D721Med (cell line): ENCODE results near the gene ERC2.

Experiments
- DNase-seq: peaks from one replicate; pipeline ENCODE4 v3.0.0; 2011; ENCODE audit warnings: low spot score; ENCODE audit not compliant: insufficient read length
- FAIRE-seq: peaks from 2 replicates; lab custom pipeline; 2011; peaks lifted over from hg19 to GRCh38; lab: Jason Lieb, UNC
- TF ChIP-seq, protein P1 (sequence below): IDR thresholded peaks from 2 replicates; pipeline ENCODE4 v1.5.1; 2012; ENCODE audit warnings: mild to moderate bottlenecking, control low read depth; ENCODE audit not compliant: insufficient read depth; ENCODE audit errors: missing control alignments

ERC2 gene

DNA sequence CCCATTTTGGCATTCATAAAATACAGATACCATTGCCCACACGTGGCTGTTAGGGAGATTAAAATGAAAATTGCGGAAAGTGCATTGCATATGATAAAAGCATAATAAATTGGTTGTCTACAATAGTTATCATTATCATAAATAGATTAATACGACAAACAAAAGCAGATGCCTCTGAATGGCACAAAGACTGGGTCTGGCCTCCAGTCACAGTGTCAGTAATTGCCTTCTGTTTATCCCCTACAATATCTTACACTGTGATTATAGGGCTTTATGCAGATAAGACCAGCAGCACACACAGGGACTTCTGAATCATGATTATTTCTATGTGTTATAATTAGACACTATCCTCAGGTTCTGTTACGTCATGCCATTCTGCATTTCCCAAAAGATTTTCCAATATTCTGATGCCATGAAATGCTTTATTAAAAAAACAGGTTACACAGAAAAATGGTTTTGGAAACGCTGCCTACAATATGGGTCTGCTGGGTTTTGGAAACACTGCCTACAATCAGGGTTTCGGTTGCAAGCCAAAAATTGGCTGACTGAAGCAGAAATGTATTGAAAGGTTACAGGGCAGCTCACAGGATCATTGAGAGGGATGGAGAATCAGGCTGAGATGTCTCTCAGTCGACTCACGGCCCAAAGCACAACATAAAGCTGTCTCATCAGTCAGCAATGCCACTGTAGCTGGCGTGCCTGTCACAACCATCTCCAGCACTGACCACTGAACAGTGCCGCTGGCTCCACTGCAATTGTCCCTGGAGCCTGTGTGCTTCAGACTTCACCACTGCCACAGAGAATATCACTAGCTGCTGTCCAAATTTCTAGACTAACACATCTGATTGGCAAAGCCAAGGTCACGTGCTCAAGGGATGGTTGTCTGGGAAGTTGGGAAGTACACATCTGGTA, 248.1 kb downstream of the ERC2 start:
- DNase-seq = no peak
- TF ChIP-seq, protein P1, sequence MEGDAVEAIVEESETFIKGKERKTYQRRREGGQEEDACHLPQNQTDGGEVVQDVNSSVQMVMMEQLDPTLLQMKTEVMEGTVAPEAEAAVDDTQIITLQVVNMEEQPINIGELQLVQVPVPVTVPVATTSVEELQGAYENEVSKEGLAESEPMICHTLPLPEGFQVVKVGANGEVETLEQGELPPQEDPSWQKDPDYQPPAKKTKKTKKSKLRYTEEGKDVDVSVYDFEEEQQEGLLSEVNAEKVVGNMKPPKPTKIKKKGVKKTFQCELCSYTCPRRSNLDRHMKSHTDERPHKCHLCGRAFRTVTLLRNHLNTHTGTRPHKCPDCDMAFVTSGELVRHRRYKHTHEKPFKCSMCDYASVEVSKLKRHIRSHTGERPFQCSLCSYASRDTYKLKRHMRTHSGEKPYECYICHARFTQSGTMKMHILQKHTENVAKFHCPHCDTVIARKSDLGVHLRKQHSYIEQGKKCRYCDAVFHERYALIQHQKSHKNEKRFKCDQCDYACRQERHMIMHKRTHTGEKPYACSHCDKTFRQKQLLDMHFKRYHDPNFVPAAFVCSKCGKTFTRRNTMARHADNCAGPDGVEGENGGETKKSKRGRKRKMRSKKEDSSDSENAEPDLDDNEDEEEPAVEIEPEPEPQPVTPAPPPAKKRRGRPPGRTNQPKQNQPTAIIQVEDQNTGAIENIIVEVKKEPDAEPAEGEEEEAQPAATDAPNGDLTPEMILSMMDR = no peak
- peak; percentile 58 for FAIRE-seq

DNA sequence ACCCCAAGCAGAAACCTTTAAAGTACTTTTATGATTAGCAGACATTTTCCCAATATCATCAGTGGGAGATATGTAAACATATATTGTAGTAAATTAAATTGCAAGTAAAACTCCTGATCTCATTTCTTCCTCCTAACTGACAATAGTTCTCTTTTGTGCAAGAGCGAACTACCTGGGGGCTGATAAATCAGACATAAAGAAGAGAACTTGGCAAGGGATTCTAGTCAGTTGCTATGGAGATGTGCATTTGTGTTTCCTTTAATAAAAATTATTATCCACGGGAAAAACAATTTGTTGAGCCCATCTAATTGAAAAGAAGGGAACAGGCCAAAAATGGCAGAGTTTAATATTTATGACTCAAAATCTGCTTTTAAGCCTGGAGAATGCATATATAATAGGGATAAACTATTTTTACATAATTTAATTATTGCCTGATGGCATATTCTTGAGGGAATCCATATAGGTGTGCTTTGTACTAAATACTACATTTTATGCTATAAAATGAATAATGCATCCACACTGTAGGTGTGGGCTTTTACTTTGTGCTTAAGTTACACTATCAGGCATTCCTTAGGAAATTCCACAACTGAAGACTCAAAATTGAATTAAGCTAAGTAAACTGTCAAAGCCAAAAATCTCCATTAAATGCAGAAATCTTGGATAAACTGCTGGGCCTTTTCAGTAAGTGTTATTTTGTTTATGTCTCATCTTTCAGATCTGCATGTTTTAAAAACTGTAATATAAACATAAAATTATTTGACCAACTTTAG, 258.1 kb downstream of the ERC2 start:
- FAIRE-seq (no peak), DNase-seq (no peak)
- TF ChIP-seq, protein P1 = no peak

DNA sequence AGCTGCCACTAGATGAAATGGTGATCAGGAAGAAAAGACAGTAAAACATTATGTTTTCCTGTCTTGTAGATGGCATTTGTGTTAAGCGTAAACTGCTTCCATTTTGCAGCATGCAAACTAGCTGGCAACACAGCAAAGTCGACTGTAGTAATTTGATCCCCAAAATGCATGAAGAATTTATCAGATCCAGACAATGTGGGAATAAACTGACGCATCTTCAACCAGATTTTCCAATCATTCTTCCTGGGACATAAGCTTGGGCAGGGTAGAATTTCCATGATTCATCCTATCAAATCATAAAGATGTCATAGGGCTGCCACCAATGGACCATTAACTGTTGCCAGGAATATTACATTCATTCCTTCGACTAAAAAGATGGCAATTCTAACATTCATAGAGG, 260.3 kb downstream of the ERC2 start:
- DNase-seq (no peak), FAIRE-seq (no peak)
- TF ChIP-seq, protein P1 = no peak

DNA sequence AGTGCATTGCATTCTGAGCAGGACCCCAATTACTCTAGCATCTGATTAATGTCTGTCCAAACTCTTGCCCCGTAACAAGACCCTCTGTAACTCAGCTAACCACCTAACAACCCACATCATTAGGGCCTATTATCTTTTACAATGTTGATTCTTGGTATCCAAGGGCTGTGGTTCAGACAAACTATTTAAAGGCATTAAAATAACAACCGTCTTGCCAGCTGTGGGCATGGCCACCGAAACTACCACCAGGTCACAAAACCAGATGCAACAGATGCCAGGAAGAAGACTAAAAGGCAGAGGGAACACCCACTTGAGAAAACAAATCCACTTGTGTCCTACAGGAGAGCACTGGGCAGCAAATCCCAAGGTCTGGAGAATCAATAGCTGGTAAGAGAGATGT, 262.9 kb downstream of the ERC2 start:
- FAIRE-seq (no peak), DNase-seq (no peak)
- TF ChIP-seq, protein P1 = no peak

DNA sequence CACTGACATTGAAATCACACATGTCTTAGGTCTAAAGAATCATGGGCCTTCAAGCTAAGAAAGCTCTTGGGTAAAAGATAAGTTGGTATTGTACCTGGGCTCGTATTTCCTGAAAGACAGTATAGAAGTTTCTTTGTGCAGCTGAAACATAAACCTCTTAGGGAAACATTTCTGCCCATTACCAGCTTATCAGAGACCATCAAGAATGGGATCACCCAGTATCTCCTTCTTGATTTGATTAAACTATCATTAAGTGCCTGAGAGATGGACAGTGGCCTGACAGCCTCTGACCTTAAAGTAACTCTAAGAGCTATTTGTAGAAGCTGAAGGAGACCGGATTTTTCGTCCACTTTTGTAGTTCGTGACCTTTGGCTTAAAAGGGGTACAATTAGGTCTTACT, 265.3 kb downstream of the ERC2 start:
- FAIRE-seq (no peak), DNase-seq (no peak)
- TF ChIP-seq, protein P1 = no peak

DNA sequence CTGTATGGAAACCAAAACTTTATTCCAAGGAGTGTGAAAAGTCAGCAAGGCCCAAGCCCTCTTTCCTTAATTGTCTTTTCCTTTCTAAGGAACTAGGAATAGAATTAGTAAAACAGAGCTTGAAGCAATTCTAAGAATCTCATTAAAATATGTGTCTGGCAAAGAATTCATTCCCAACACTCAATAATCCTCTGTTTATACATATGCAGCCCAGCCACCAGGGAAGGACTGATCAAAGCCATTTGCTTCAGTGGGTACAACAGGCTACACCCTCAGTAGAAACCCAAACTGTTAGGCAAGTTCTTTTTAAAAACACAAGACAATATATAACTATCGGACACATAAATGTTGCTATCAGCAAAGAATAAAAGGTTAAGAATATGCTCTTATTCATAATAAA, 266.9 kb downstream of the ERC2 start:
- FAIRE-seq (no peak), DNase-seq (no peak)
- TF ChIP-seq, protein P1 = no peak
